Measurements from ENCODE around the gene TRIM28.

Gene TRIM28

GRCh38 chr19:58556622-58557220 lies 12.9 kb downstream of the TRIM28 start:
- H3K4me3 ChIP-seq (ENCODE audit: low read depth, low read length), result peak overlapping the region; percentile 89
- TF ChIP-seq, protein P1, sequence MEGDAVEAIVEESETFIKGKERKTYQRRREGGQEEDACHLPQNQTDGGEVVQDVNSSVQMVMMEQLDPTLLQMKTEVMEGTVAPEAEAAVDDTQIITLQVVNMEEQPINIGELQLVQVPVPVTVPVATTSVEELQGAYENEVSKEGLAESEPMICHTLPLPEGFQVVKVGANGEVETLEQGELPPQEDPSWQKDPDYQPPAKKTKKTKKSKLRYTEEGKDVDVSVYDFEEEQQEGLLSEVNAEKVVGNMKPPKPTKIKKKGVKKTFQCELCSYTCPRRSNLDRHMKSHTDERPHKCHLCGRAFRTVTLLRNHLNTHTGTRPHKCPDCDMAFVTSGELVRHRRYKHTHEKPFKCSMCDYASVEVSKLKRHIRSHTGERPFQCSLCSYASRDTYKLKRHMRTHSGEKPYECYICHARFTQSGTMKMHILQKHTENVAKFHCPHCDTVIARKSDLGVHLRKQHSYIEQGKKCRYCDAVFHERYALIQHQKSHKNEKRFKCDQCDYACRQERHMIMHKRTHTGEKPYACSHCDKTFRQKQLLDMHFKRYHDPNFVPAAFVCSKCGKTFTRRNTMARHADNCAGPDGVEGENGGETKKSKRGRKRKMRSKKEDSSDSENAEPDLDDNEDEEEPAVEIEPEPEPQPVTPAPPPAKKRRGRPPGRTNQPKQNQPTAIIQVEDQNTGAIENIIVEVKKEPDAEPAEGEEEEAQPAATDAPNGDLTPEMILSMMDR (IDR thresholded peaks at IDR 0.05; ENCODE audit: low read depth, low read length, missing control alignments), result no peak
- DNase-seq (ENCODE audit: low read depth), result no peak

- TF ChIP-seq, protein P1 (IDR thresholded peaks at IDR 0.05; ENCODE audit: low read depth, low read length, missing control alignments), result no peak
- peak overlapping the region; percentile 89 for H3K4me3 ChIP-seq (ENCODE audit: low read depth, low read length)
- DNase-seq (ENCODE audit: low read depth), result no peak
Measured at GRCh38 chr19:58557221-58558065, 13.6 kb downstream of the TRIM28 start.

DNA sequence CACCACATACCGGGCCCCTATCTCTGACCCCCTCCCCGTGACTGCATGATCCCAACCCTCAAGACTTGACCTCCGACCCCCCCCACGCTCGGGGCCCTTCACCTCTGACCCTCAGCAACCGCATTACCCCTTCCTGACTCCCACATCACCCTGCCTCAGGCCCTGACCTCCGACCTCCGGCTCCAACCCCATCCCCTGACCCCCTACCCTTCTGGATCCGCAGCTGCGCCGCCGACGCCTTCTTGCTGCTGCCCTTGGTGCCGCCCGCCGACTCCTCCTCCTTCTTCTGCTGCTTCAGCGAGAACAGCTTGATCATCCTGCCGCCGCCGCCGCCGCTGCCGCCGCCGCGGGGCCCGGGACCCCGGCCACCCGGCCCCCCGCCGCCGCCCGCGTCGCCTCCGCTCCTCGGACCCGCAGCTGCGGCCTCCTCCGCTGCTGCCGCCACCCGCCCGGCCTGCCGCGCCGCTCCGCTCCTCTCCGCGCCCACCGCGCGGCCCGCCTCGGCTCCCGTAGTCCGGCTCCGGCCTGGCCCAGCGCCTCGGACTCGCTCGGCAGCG lies 14.3 kb downstream of the TRIM28 start, which contains the start of gene UBE2M:
Gene UBE2M, minus strand, starts transcription at position 546 of the 557 bp plus-strand sequence. Its CDS starts 230 bp downstream, at position 316.
- peak within 1 kb of the TSS; percentile 89 for H3K4me3 ChIP-seq (ENCODE audit: low read depth, low read length)
- DNase-seq (ENCODE audit: low read depth), result no peak
- TF ChIP-seq, protein P1 (IDR thresholded peaks at IDR 0.05; ENCODE audit: low read depth, low read length, missing control alignments), result no peak

GRCh38 chr19:58558623-58559274 lies 14.9 kb downstream of the TRIM28 start:
- DNase-seq (ENCODE audit: low read depth), result peak; percentile 95
- peak overlapping the region; percentile 89 for H3K4me3 ChIP-seq (ENCODE audit: low read depth, low read length)
- TF ChIP-seq, protein P1 (IDR thresholded peaks at IDR 0.05; ENCODE audit: low read depth, low read length, missing control alignments), result no peak

GRCh38 chr19:58559275-58560006 lies 15.6 kb downstream of the TRIM28 start:
- H3K4me3 ChIP-seq (ENCODE audit: low read depth, low read length), result peak overlapping the region; percentile 77
- TF ChIP-seq, protein P1 (IDR thresholded peaks at IDR 0.05; ENCODE audit: low read depth, low read length, missing control alignments), result no peak
- DNase-seq (ENCODE audit: low read depth), result peak; percentile 76
